DLD1 (cell line): ENCODE measurements around the gene F7.

ENCODE experiments used
- in situ Hi-C: cut with HindIII; loops from 2 replicates; pipeline ENCODE4 v1.10.0; 2017; ENCODE audit warnings: low sequenced_read_pairs

Gene F7

GRCh38 chr13:113115363-113116205 is 10.0 kb downstream of the F7 start:
- in situ Hi-C loops: no loop called here

GRCh38 chr13:113116206-113116800 is 10.7 kb downstream of the F7 start:
- in situ Hi-C loops: no loop called here

DNA sequence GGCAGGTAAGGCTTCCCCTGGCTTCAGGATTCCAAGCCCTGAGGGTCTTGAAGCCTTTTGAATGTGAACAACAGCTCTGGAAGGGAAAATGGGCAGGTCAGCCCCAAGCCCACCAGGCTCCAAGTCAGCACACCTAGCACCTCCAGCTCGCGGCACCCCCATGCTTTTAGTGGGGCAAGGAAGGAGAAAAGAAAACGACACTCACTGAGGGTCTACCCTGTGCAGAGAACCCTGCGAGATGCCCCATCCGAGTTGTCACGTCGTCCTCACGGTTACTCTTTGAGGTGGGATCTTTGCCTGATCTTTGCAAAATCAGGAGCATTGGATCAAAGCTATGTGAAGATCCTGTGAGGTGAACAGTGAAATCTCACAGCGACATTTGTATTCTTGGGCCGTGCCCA is 11.3 kb downstream of the F7 start:
- in situ Hi-C loops: no loop called here

DNA sequence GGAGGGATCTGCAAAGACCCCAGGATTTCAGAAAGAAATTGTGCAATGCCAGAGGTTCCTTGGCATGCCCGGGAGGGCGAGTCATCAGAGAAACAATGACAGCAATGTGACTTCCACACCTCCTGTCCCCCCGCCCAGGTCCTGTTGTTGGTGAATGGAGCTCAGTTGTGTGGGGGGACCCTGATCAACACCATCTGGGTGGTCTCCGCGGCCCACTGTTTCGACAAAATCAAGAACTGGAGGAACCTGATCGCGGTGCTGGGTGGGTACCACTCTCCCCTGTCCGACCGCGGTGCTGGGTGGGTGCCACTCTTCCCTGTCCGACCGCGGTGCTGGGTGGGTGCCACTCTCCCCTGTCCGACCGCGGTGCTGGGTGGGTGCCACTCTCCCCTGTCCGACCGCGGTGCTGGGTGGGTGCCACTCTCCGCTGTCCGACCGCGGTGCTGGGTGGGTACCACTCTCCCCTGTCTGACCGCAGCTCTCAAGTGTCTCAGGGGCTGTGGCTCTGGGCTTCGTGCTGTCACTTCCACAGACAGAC is 11.8 kb downstream of the F7 start:
- in situ Hi-C loops: no loop called here

GRCh38 chr13:113117911-113118260 is 12.3 kb downstream of the F7 start:
- in situ Hi-C loops: no loop called here

- in situ Hi-C loops: no loop called here
These were observed 12.8 kb downstream of the F7 start for GRCh38 chr13:113118261-113119021.

DNA sequence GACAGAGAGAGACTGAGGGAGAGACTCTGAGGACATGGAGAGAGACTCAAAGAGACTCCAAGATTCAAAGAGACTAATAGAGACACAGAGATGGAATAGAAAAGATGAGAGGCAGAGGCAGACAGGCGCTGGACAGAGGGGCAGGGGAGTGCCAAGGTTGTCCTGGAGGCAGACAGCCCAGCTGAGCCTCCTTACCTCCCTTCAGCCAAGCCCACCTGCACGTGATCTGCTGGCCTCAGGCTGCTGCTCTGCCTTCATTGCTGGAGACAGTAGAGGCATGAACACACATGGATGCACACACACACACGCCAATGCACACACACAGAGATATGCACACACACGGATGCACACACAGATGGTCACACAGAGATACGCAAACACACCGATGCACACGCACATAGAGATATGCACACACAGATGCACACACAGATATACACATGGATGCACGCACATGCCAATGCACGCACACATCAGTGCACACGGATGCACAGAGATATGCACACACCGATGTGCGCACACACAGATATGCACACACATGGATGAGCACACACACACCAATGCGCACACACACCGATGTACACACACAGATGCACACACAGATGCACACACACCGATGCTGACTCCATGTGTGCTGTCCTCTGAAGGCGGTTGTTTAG is 13.7 kb downstream of the F7 start:
- in situ Hi-C loops: no loop called here

DNA sequence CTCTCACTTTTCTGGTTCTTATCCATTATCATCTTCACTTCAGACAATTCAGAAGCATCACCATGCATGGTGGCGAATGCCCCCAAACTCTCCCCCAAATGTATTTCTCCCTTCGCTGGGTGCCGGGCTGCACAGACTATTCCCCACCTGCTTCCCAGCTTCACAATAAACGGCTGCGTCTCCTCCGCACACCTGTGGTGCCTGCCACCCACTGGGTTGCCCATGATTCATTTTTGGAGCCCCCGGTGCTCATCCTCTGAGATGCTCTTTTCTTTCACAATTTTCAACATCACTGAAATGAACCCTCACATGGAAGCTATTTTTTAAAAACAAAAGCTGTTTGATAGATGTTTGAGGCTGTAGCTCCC is 14.2 kb downstream of the F7 start:
- in situ Hi-C loops: no loop called here

DNA sequence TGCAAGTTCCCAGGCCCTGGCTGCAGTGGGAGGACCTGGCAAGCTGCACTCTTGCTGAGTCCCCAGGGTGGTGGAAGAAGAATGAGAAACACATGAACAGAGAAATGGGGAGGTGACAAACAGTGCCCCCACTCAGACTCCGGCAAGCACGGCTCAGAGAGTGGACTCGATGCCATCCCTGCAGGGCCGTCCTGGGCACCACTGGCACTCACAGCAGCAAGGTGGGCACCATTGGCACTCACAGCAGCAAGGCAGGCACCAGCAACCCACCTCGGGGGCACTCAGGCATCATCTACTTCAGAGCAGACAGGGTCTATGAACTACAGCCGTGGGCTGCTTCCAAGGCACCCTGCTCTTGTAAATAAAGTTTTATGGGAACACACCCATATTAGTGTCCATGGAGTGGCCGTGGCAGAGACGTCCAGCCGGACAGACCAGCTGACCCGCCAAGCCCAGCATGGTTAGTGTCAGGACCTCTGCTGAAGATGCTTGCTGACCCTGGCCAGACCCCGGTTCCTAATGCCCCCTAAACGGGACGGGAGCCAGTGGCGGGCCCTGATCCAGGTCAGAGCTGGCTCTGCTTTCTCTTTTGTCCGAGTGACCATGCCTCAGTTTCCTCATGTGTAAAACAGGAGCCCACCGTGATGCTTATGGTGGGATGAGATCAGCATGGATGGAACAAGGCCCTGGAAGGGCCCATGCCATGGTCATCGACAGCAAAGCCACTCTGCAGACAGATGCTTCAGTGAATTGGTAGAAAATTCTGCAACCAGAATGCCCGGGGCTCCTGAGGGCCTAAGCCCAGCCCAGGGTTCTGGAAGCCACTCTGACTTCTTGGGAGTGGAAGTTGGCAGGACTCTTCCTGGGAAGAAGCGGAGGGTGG is 14.9 kb downstream of the F7 start:
- in situ Hi-C loops: no loop called here

DNA sequence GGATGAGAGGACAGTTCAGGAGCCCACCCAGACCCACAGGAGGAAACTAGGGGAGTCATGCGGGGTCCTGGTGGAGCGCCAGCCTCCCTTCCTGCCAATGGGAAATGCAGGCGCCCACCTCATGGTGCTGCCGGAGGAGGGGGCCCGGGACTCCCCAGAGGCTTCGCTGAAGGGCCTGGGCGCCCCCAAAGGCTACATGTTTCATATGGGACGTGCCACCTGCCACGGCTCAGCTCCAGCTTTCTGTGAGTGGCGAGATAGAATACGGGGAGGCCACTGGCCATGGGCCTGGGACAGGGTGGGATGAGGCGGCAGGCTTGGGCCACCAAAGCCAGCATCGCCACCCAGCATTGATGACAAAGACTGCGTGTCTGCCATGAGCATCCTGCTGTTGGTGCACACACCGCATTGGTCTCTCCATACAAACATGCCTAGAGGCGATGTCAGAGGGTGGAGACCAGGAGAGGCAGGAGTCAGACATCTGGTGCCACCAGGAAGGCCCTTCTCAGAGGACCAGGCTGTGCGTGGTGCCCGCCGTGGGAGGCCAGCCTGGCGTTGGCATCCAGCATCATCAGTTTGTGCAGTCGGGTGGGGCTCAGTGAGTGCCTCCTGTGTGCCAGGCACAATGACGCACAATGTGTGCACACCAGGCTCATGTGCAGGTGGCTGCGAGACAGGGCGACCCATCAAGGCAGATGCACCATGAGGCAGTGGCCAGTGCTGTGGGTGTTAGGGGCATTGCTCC is 15.8 kb downstream of the F7 start:
- in situ Hi-C loops: no loop called here

GRCh38 chr13:113121928-113122471 is 16.4 kb downstream of the F7 start:
- in situ Hi-C loops: no loop called here

DNA sequence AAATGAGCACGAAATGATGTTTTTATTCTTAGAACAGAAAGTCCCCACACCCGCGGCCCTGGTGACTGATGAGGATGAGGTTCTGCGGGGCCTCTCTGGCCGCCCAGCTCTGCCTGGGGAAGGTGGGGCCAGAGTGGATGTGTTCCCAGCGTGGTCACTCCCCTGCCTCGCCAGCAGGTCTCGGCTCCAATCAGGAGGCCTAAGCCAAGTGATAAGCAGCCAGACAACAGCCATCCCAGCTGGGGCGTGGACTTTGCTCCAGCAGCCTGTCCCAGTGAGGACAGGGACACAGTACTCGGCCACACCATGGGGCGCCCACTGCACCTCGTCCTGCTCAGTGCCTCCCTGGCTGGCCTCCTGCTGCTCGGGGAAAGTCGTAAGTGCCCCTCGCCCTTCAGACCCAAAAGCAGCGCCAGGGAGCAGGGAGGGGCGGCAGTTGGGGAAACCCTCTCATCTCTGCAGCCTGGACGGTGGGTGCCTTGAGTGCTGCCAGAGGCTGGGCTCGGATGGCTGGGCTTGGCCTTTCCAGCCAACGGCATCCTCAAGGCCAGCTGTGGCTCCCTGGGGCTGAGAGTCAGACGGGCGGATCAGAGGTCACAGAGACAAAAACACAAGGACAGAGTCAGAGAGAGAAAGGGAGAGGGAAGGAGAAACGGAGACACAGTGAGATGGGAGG is 17.1 kb downstream of the F7 start, which contains the start of gene F10:
F10 (plus strand) TSS at position 250 of the 676 bp plus-strand sequence; CDS start at position 307, 57 bp downstream.
- in situ Hi-C loops: no loop called here

GRCh38 chr13:113123226-113124201 is 17.9 kb downstream of the F7 start:
- in situ Hi-C loops: no loop called here

DNA sequence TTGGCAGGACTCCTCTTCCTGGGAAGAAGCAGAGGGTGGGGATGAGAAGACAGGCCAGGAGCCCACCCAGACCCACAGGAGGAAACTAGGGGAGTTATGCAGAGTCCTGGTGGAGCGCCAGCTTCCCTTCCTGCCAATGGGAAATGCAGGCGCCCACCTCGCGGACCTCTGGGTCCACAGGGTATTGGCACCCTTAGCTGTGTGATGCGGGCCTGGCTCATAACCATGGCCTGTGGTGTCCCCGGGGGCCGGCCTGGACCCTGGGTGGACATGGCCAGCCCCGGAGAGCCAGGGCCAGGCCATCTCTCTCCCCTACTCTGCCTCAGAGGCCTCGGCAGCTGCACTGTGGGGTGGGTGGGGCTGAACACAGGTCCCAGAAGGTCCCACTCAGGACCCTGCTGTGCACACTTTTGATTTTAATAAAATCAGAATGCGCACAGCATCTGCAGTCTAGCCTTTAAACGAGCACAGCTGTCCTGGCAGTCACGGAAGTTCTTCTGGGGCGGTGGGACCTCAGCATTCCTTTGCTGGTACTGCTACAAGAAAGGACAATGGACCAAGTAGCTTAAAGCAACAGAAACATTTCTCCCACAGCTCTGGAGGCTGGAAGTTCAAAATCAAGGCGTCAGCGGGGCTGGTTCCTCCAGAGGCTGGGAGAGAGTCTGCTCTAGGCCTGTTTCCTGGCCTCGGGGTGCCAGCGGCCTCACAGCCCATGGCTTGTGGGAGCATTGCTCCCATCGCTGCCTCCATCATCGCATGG is 18.8 kb downstream of the F7 start:
- in situ Hi-C loops: no loop called here

DNA sequence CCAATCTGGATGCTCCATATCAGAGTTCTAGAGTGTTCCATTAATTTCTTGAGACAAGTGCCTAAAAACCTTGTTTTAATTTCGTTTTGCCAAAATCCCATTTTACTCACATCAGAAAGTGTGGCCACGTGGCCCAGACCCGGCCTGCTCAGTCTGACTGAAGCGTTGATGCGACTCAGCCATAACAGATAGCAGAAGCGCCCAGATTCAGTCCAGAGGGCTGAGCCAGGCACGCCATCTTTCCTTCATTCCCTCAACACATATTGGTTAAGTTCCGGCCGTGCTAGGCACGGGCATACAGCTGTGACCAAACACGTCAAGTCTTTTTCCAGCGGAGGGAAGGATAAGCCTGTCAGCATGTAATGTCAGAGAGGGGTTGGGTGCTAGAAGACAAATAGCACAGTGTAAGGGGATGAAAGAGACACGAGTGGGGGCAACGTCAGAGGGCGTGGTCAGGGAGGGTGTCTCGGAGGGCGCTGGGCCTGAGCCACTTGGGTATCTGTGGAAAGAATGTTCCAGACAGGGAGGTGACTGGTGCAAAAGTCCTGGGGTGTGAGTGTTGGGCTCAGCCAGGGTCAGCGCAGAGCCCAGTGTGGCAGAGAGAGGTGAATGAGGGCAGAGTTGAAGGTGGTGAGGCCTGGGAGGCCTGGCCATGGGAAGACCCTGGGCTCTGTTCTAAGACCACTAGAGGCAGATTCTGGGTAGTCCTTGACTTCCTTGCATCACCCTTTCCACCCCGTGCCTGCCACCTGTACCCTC is 20.1 kb downstream of the F7 start:
- in situ Hi-C loops: no loop called here
